Stromal cell of bone marrow (primary cell): ENCODE measurements around the gene DCLK1.

Experiments
- DNase-seq: peaks from one replicate; pipeline ENCODE4 v3.0.0-alpha.2; 2012; ENCODE audit warnings: low read depth

Gene DCLK1

GRCh38 chr13:35785576-35786303, 345.4 kb downstream of the DCLK1 start:
- DNase-seq: no peak

GRCh38 chr13:35784286-35784951, 346.8 kb downstream of the DCLK1 start:
- DNase-seq: no peak

DNA sequence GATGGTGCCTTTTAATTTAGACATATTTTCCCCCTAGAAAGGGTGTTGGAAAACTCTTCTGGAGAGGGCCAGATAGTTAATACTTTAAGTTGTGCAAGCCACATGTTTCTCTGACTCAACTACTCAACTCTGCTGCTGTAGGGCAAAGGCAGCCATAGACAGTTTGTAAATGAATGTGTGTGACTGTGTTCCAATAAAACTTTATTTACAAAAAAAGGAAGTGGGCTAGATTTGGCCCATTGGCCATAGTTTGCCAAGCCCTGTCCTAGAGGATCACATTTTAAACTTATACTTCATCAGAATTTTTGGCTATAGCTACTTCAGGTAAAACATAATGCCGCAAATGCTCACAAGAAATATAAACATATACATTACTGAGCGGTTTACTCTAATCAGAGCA, 348.4 kb downstream of the DCLK1 start:
- DNase-seq: no peak

DNA sequence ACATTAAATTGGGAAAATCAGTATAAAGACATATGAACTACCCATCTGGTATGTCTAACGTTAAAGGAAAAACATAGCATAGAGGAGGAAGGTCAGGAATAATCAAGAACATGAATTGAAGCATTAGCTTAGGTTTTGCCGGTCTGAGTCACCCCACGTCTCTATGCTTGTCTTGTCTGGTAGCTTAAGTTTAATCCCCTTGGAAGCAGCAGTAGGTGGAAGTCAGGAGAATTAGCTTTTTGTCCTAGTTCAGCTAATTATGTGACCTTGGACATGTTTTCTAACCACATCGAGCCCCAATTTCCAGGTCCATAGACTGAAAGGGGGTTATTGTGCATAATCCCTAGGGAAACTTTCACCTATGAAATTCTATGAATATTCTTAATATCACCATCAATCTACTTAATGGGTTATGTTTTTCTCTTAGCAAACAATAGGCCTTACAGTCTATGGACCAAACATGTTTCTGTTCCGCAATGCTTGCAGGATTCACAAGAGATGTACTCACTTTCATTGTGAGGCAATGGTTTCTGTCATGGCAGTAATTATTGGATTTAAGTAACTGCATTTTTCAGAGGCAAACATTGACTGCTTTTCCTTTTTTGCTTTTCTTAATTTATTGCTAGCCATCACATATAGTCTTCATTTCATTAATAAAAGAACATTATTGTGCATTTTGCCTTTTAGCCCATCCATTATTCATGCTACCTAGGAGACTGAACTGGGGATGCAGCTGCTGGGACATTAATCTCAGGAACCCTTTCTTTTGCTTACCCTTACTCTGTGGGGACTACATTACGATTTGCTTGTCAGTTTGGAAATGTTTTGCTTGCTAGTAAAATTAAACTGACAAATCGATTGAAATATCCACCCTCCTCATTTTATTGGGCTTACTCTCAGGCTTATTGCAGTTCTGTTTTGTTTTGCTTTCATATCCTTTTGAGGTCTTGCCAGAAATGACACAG, 349.9 kb downstream of the DCLK1 start:
- no peak for DNase-seq

GRCh38 chr13:35780613-35781012, 350.6 kb downstream of the DCLK1 start:
- DNase-seq: no peak

GRCh38 chr13:35771898-35772297, 359.3 kb downstream of the DCLK1 start:
- peak; percentile 59 for DNase-seq

- DNase-seq: no peak
These were observed 360.4 kb downstream of the DCLK1 start for GRCh38 chr13:35770756-35771297.

GRCh38 chr13:35769812-35770211, 361.4 kb downstream of the DCLK1 start:
- no peak for DNase-seq

DNA sequence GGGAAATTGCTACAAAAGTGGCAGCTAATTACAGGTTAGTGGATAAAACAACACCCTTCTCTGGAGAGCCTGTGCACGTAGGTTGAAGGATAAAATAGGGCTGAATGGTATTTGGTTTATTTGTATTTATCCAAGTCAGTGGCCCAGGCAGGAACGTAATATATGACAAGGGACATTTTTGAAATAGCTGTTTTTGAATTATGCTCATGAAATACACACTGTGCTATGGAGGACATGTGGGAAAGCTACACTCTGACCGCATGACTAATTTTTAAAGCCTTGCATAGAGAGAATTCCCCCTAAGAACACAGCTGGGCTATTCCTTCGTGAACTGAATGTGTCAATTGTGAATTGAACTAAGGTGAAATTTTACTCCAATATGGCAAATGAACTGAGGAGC, 362.6 kb downstream of the DCLK1 start:
- DNase-seq: peak; percentile 21

GRCh38 chr13:35768073-35768472, 363.1 kb downstream of the DCLK1 start:
- no peak for DNase-seq

GRCh38 chr13:35767256-35767976, 363.8 kb downstream of the DCLK1 start:
- no peak for DNase-seq

DNA sequence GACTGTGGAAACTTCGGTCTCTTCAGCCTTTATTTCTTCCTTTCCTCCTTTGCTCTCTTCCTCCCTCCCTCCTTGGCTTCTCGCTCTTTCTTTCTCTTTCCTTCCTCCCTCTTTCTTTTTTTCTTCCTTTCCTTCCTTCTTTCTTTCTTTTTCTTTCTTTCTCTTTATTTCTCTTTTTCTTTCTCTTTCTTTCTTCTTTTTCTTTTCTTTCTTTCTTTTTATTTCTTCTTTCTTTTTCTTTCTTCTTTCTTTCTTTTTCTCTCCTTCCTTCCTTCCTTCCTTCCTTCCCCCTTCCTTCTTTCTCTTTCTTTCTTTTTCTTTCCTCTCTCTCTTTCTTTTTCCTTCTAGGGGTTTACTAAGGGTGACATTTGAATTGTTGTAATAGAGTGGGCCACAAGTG, 364.5 kb downstream of the DCLK1 start:
- DNase-seq: no peak

DNA sequence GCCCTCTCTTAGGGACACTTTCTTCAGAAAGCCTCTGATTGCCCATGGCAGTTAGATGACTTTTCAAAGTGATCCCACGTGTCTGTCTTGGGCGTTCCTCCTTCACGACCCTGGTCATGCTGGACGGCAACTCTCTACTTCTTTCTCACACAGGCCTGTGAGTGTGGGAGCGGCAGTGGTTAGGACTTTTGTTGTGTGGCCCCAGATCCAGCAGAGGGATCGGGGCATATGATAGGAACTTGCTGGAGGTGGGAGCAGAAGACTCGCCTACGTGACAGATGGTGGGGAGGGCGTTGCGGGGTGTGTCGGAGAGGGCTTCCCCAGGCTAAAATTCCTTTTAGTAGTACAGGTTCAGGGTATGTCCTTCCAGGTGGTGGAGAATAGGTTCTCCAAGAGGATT, 365.2 kb downstream of the DCLK1 start:
- no peak for DNase-seq

GRCh38 chr13:35765366-35765765, 365.8 kb downstream of the DCLK1 start:
- no peak for DNase-seq

DNA sequence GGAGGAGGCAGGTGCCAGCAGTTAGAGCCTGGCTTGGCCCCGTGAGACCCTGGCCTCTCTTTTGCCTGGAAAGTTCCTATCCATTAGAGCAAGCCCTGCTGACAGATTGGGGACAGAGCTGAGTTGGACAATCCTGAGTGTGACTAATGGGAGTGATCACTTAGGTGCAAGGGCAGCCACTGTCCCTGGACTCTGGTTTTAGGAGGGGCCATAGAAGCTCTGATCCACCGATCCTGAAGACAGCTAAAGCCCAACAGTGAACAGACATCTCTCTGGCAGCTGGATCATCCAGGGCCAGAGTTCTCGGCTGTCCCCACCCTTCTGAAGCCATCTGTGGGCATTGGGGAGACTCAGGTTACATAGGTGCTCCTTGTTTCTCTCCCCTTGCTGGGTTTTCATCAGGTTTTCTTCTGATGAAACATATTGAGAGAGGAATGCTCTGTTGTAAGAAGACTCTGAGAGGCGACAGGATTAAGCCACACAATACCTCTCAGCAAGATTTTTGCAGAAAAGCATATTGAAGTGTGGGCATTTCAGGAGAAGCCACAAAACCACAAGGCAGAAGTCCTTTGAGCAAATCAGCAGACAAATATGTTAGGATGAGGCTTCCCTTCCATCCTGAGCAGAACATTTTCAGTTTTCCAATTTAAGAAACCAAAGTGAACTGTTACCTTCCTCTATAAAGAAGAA, 366.7 kb downstream of the DCLK1 start:
- no peak for DNase-seq

DNA sequence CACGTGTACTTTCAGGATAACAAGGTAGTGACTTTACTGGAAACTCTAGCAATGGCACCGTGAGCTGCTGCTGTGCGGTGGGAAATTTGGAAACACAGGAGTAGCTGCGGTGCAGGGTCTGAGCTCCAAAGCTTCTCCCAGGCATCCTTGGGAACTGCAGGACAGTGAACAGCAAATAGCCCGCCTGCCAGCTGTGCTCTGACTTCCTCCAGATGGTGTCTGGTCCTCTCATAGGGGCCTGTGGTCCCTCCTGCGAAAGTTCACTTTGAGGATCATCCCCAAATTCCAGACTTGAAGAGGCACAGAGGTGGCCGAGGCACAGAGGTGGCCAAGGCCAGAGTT, 367.4 kb downstream of the DCLK1 start:
- no peak for DNase-seq

GRCh38 chr13:35763060-35763781, 368.0 kb downstream of the DCLK1 start:
- DNase-seq: no peak

- DNase-seq: no peak
These were observed 369.5 kb downstream of the DCLK1 start for GRCh38 chr13:35761440-35762252.

GRCh38 chr13:35760735-35761281, 370.4 kb downstream of the DCLK1 start:
- no peak for DNase-seq
